ENCODE data around the gene PPAN. TPM values are rescaled to one million over a fixed set of nuclear protein-coding genes. Genes with fewer than 3 reads are reported as not detected.

PPAN gene
- total RNA-seq, 5 donors from 2014 or later (not counting 1 experiment from before 2014, with no cell fraction given) = 89.3 to 140 (median 123) TPM

DNA sequence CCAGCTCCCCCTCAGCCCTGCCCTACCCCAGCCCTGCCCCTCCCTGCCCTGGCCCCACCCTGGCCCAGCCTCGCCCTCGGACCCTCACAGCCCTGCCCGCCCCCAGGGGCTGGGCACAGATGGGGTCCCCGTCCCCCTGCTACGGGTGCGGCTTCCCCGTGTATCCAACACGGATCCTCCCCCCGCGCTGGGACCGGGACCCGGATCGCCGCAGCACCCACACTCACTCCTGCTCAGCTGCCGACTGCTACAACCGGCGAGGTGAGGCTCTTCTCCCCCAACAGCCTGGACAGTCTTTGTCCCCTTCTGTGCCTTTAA, 14.8 kb upstream of the PPAN start:
- ATAC-seq (replicated peaks in 1 of 4) = no peak
- peak overlapping the region; percentile 16 to 53 for H3K27ac Mint-ChIP-seq

DNA sequence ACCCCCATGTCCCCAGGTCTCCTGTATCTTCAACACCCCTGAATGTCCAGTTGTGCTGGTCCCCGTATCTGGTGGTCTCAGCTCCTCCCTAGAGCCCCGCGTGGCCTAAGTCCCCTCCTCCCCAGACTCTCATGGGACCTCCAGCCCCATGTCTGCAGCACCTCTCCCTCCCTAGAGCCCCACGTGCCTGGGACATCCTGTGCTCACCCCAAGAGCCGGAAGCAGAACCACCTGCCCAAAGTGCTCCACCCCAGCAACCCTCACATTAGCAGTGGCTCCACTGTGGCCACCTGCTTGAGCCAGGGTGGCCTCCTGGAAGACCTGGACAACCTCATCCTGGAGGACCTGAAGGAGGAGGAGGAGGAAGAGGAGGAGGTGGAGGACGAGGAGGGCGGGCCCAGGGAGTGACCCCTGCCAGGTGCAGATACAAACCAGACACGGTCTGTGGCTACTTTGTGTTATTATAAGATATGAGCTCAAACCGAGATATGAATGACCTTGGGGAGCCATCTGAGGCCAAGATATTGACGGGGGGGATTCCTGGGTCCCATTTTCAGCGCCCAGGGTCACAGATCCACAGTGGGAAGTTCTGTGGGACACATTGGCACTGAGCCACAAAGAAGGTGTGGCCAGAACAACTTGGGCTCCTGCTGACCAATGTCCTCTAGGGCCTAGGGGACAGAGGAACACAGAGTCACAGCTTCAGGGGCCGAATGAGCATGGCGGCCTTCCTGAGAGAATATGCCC, 14.1 kb upstream of the PPAN start:
- Mint-ChIP-seq H3K9me3 (no peaks in the 10 kb centered on the region), H3K36me3 (peaks cover 33% of the 10 kb centered on the region), H3K27me3 (no peaks in the 10 kb centered on the region), H3K4me1 (peaks cover 15 to 23% (median 18%) of the 10 kb centered on the region in 3 donors), H3K27ac (peak overlapping the region; percentile 16 to 53), H3K4me3 (no peak overlapping the region)
- 93% methylated on average over 12 of the region's 13 CpGs for WGBS (ENCODE audit: insufficient coverage)
- ChIA-PET CTCF (no interaction called here), POLR2A (no interaction called here)
- Histone ChIP-seq H3K4me3 (ENCODE audit: control insufficient read depth in 1 of 2, extremely low read depth in 1 of 2, low read length in 1 of 2) (no peak overlapping the region), H3K27me3 (replicated peaks in 1 of 2; ENCODE audit: control insufficient read depth in 2 of 2, extremely low read depth in 1 of 2, insufficient read depth in 2 of 2, low read length in 1 of 2) (no peaks in the 10 kb centered on the region), H3K4me1 (ENCODE audit: control insufficient read depth in 1 of 2, extremely low read depth in 1 of 2, insufficient read depth in 2 of 2, low read length in 2 of 2) (peaks cover 4 to 25% of the 10 kb centered on the region in 2 experiments), H3K36me3 (ENCODE audit: control insufficient read depth in 2 of 2, extremely low read depth in 1 of 2, insufficient read depth in 1 of 2, low read length in 1 of 2) (peaks cover 10 to 37% of the 10 kb centered on the region in 2 donors), H3K9me3 (no peaks in the 10 kb centered on the region), H3K27ac (ENCODE audit: low read length) (no peak overlapping the region)
- ATAC-seq (replicated peaks in 1 of 4) (no peak), DNase-seq (no peak)

More for the DNA sequence above, 14.8 kb upstream of the PPAN start:
- Histone ChIP-seq H3K9me3 (no peaks in the 10 kb centered on the region), H3K27ac (ENCODE audit: low read length) (no peak overlapping the region), H3K4me3 (ENCODE audit: control insufficient read depth in 1 of 2, extremely low read depth in 1 of 2, low read length in 1 of 2) (no peak overlapping the region), H3K27me3 (replicated peaks in 1 of 2; ENCODE audit: control insufficient read depth in 2 of 2, extremely low read depth in 1 of 2, insufficient read depth in 2 of 2, low read length in 1 of 2) (peaks cover 0 to 3% of the 10 kb centered on the region in 2 experiments), H3K36me3 (ENCODE audit: control insufficient read depth in 2 of 2, extremely low read depth in 1 of 2, insufficient read depth in 1 of 2, low read length in 1 of 2) (peaks cover 10 to 37% of the 10 kb centered on the region in 2 donors), H3K4me1 (ENCODE audit: control insufficient read depth in 1 of 2, extremely low read depth in 1 of 2, insufficient read depth in 2 of 2, low read length in 2 of 2) (peaks cover 0 to 25% of the 10 kb centered on the region in 2 experiments)
- ChIA-PET CTCF (no interaction called here), POLR2A (no interaction called here)
- Mint-ChIP-seq H3K9me3 (no peaks in the 10 kb centered on the region), H3K4me1 (peaks cover 9 to 21% (median 17%) of the 10 kb centered on the region in 3 donors), H3K4me3 (no peak overlapping the region), H3K27me3 (no peaks in the 10 kb centered on the region), H3K36me3 (peaks cover 33% of the 10 kb centered on the region)
- no peak for DNase-seq
- 91% methylated on average over 17 of the region's 17 CpGs for WGBS (ENCODE audit: insufficient coverage)

DNA sequence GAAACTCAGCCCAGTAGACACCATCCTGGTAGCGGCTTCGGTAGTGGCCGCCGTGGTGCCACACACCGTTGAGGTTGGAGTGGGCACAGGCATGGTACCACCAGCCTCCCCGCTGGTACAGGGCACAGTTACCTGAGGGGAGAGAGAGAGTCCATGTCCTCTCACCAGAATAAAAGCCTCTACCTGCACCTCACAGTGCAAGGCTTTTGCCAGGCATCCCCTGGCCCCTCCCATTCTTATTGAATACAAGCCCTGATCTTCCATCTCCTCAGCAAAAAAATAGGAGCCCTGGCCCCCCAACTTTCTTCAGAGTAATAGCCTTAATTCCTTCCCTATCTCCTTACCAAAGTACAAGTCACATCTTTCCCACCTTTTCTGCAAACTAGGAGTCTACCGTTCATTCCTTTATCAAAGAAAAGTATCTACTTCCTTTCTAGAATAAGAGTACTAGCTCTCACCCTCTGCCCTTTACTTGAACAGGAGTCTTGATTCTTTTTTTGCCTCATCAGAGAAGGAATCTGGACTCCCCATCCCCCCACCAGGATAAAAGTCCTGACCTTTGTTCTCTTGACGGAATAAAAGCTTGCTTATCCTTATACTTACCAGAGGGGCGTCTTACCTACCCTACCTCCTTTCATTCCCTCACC, 13.4 kb upstream of the PPAN start:
- H3K27me3 ChIP-seq (replicated peaks in 1 of 2; ENCODE audit: control insufficient read depth in 2 of 2, extremely low read depth in 1 of 2, insufficient read depth in 2 of 2, low read length in 1 of 2) = no peaks in the 10 kb centered on the region
- peaks cover 26% of the 10 kb centered on the region for H3K36me3 Mint-ChIP-seq
- no peak overlapping the region for H3K27ac ChIP-seq (ENCODE audit: low read length)
- H3K9me3 ChIP-seq = no peaks in the 10 kb centered on the region
- no peak overlapping the region for H3K4me3 Mint-ChIP-seq
- peaks cover 10 to 37% of the 10 kb centered on the region in 2 donors for H3K36me3 ChIP-seq (ENCODE audit: control insufficient read depth in 2 of 2, extremely low read depth in 1 of 2, insufficient read depth in 1 of 2, low read length in 1 of 2)
- H3K9me3 Mint-ChIP-seq = no peaks in the 10 kb centered on the region
- WGBS (ENCODE audit: insufficient coverage) = 90% methylated on average over 1 of the region's 9 CpGs
- H3K4me1 Mint-ChIP-seq = peaks cover 12 to 20% (median 16%) of the 10 kb centered on the region in 3 donors
- CTCF ChIA-PET = no interaction called here
- POLR2A ChIA-PET = no interaction called here
- peak overlapping the region in 1 of 2 donors; percentile 52 for H3K27ac Mint-ChIP-seq
- no peaks in the 10 kb centered on the region for H3K27me3 Mint-ChIP-seq
- H3K4me1 ChIP-seq (ENCODE audit: control insufficient read depth in 1 of 2, extremely low read depth in 1 of 2, insufficient read depth in 2 of 2, low read length in 2 of 2) = peaks cover 4 to 24% of the 10 kb centered on the region in 2 experiments
- no peak overlapping the region for H3K4me3 ChIP-seq (ENCODE audit: control insufficient read depth in 1 of 2, extremely low read depth in 1 of 2, low read length in 1 of 2)
- no peak for DNase-seq
- ATAC-seq (replicated peaks in 1 of 4) = no peak

DNA sequence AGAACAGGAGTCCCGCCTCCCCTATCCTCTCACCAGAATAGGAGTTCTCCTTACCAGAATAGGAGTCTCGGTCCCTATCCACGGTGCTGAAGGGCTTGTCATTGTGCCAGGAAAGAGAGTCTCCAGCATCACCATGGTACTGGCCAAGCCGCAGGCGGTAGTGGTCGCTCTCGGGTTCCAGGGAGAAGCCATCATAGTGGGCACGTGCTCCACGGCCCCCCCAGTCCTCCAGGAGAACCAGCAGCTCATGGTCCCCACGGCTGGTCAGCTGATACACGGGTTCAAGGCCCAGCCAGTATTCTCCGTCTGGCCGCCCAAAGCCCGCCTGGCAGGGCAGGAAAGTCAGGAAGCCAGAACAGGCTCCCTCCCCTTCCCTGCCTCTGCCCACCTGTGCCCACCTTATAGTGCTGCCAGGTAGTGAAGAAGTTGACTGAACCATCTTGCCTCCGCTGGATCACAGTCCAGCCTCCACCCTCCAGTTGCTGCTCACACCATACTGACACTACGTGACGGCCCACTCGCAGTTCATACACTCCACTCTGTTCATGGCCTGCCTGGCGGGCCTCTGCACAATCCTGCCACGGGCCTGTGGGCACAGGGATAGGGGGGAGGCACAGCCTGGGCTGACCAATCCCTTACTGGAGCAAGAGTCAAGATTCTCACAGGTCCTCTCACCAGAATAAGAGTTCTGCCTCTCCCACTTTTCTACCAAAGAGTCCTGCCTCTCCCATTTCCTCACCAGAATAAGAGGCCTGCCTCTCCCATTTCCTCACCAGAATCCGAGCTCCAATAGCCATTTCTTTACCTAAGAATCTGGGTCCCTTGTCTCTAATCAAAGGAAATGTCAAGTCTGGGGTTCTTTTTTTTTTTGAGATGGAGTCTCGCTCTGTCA, 12.6 kb upstream of the PPAN start:
- no peaks in the 10 kb centered on the region for H3K27me3 ChIP-seq (replicated peaks in 1 of 2; ENCODE audit: control insufficient read depth in 2 of 2, extremely low read depth in 1 of 2, insufficient read depth in 2 of 2, low read length in 1 of 2)
- Mint-ChIP-seq H3K36me3 (peaks cover 26% of the 10 kb centered on the region), H3K27me3 (no peaks in the 10 kb centered on the region), H3K4me1 (peaks cover 14 to 25% (median 16%) of the 10 kb centered on the region in 3 donors), H3K27ac (peak overlapping the region in 1 of 2 donors; percentile 52), H3K9me3 (no peaks in the 10 kb centered on the region), H3K4me3 (no peak overlapping the region)
- CTCF ChIA-PET = no interaction called here
- ATAC-seq (replicated peaks in 1 of 4) = no peak
- POLR2A ChIA-PET = no interaction called here
- no peaks in the 10 kb centered on the region for H3K9me3 ChIP-seq
- DNase-seq = no peak
- H3K36me3 ChIP-seq (ENCODE audit: control insufficient read depth in 2 of 2, extremely low read depth in 1 of 2, insufficient read depth in 1 of 2, low read length in 1 of 2) = peaks cover 10 to 37% of the 10 kb centered on the region in 2 donors
- no peak overlapping the region for H3K27ac ChIP-seq (ENCODE audit: low read length)
- no peak overlapping the region for H3K4me3 ChIP-seq (ENCODE audit: control insufficient read depth in 1 of 2, extremely low read depth in 1 of 2, low read length in 1 of 2)
- 94% methylated on average over 19 of the region's 22 CpGs for WGBS (ENCODE audit: insufficient coverage)
- H3K4me1 ChIP-seq (ENCODE audit: control insufficient read depth in 1 of 2, extremely low read depth in 1 of 2, insufficient read depth in 2 of 2, low read length in 2 of 2) = peaks cover 4 to 31% of the 10 kb centered on the region in 2 experiments

DNA sequence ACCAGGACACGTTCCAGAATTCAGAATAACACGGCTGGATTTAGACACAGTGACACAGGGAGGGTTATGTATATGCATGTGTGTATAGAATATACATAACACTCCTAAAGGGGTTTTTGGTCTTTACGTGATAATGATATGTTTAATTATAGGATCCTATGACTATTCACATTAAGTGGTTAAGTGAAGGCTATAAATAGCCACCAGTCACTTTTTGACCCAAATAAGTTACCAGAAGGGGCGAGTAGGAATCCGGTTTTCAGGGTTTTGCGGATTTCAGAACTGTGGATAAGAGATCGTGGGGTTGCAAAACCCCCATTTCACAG, 10.6 kb upstream of the PPAN start:
- H3K27ac Mint-ChIP-seq = peak overlapping the region; percentile 43 to 64
- Histone ChIP-seq H3K4me3 (ENCODE audit: control insufficient read depth in 1 of 2, extremely low read depth in 1 of 2, low read length in 1 of 2) (no peak overlapping the region), H3K4me1 (ENCODE audit: control insufficient read depth in 1 of 2, extremely low read depth in 1 of 2, insufficient read depth in 2 of 2, low read length in 2 of 2) (peaks cover 10 to 51% of the 10 kb centered on the region in 2 experiments)

More for the DNA sequence above, 10.6 kb upstream of the PPAN start:
- ChIA-PET POLR2A (no interaction called here), CTCF (interaction anchor here in 1 of 2 donors (0.6 to 1.6 kb wide), 9 partner anchors 9 to 104 kb away, joined by 3 to 16 read pairs (median 6); partner anchors contain the start of genes P2RY11 and PPAN)
- no peak for ATAC-seq (replicated peaks in 1 of 4)
- peaks cover 10 to 26% of the 10 kb centered on the region in 2 donors for H3K36me3 ChIP-seq (ENCODE audit: control insufficient read depth in 2 of 2, extremely low read depth in 1 of 2, insufficient read depth in 1 of 2, low read length in 1 of 2)
- Mint-ChIP-seq H3K36me3 (peaks cover 18% of the 10 kb centered on the region), H3K27me3 (no peaks in the 10 kb centered on the region), H3K4me1 (peaks cover 27 to 37% (median 27%) of the 10 kb centered on the region in 3 donors), H3K9me3 (no peaks in the 10 kb centered on the region), H3K4me3 (peak overlapping the region in 2 of 3 donors; percentile 26 to 30)
- H3K27ac ChIP-seq (ENCODE audit: low read length) = peak overlapping the region; percentile 30
- no peak for DNase-seq
- no peaks in the 10 kb centered on the region for H3K9me3 ChIP-seq
- WGBS (ENCODE audit: insufficient coverage) = 68% methylated on average over 4 of the region's 7 CpGs
- H3K27me3 ChIP-seq (replicated peaks in 1 of 2; ENCODE audit: control insufficient read depth in 2 of 2, extremely low read depth in 1 of 2, insufficient read depth in 2 of 2, low read length in 1 of 2) = no peaks in the 10 kb centered on the region

Data from T-cell (primary cell).